CD14-positive monocyte (primary cell): ENCODE measurements around the gene ARFGAP3. TPM values are rescaled to one million over a fixed set of nuclear protein-coding genes. Genes with fewer than 3 reads are reported as not detected.

Experiments
- DNase-seq, 3 donors: peaks; one replicate each; pipeline ENCODE4 v3.0.0-alpha.2; 2011 to 2022
- H2AFZ ChIP-seq: 2 replicates; pipeline ENCODE4 v1.6.0; 2012; ENCODE audit warnings: mild to moderate bottlenecking, low read depth, low read length, inconsistent platforms; ENCODE audit not compliant: insufficient read depth, poor library complexity, severe bottlenecking
- H3K27ac ChIP-seq, 2 donors: 1 replicate in 1 of 2; 2 replicates in 1 of 2; pipeline ENCODE4 v1.5.1; 2012 to 2013; ENCODE audit warnings: low read length in 2 of 2, control low read depth in 1 of 2, inconsistent platforms in 1 of 2, low read depth in 1 of 2, mild to moderate bottlenecking in 1 of 2
- H3K27me3 ChIP-seq, 2 donors: one replicate each; pipeline versions ENCODE4 v1.6.0 to v1.6.1; 2011 to 2013; ENCODE audit warnings: low read length in 2 of 2; ENCODE audit not compliant: control insufficient read depth in 2 of 2, insufficient read depth in 2 of 2
- H3K36me3 ChIP-seq, 2 donors: replicated peaks in 1 of 2; 1 replicate in 1 of 2; 2 replicates in 1 of 2; pipeline versions ENCODE4 v1.5.1 to v1.6.1; 2012 to 2013; ENCODE audit warnings: low read length in 2 of 2, control low read depth in 1 of 2, inconsistent platforms in 1 of 2, mild to moderate bottlenecking in 1 of 2; ENCODE audit not compliant: insufficient read depth in 2 of 2, control insufficient read depth in 1 of 2
- H3K4me1 ChIP-seq, 2 donors: 1 replicate in 1 of 2; 2 replicates in 1 of 2; pipeline versions ENCODE4 v1.5.1 to v1.6.1; 2012 to 2013; ENCODE audit warnings: low read length in 2 of 2, control low read depth in 1 of 2, inconsistent platforms in 1 of 2, mild to moderate bottlenecking in 1 of 2, moderate library complexity in 1 of 2; ENCODE audit not compliant: insufficient read depth in 2 of 2, control insufficient read depth in 1 of 2
- H3K4me2 ChIP-seq: replicated peaks from 2 replicates; pipeline ENCODE3; 2012; ENCODE audit warnings: low read length, moderate library complexity, mild to moderate bottlenecking; ENCODE audit not compliant: poor library complexity, severe bottlenecking; ENCODE audit errors: extremely low read depth
- H3K4me3 ChIP-seq, 3 experiments: fragments of 200-600 bp in 1 of 3; sonication (generic) in 1 of 3; replicated peaks in 1 of 3; 1 replicate in 2 of 3; 2 replicates in 1 of 3; pipeline ENCODE4 v1.5.1; 2011 to 2013; ENCODE audit warnings: low read length in 3 of 3, mild to moderate bottlenecking in 3 of 3, control low read depth in 2 of 3, low read depth in 2 of 3, inconsistent platforms in 1 of 3, moderate library complexity in 1 of 3
- H3K79me2 ChIP-seq: 2 replicates; pipeline ENCODE4 v1.6.0; 2012; ENCODE audit warnings: mild to moderate bottlenecking, control low read depth, inconsistent platforms, low read length, moderate library complexity; ENCODE audit not compliant: insufficient read depth
- H3K9ac ChIP-seq: 2 replicates; pipeline ENCODE4 v1.6.0; 2017; ENCODE audit warnings: low read length, mild to moderate bottlenecking; ENCODE audit not compliant: insufficient read depth, poor library complexity, severe bottlenecking
- H3K9me3 ChIP-seq, 2 donors: replicated peaks in 1 of 2; 1 replicate in 1 of 2; 2 replicates in 1 of 2; pipeline versions ENCODE4 v1.5.1 to v1.6.1; 2012 to 2013; ENCODE audit warnings: low read length in 2 of 2, control low read depth in 1 of 2; ENCODE audit not compliant: control insufficient read depth in 1 of 2, insufficient read depth in 1 of 2
- H4K20me1 ChIP-seq: 2 replicates; pipeline ENCODE4 v1.6.0; 2012; ENCODE audit warnings: mild to moderate bottlenecking, low read length, control low read depth, moderate library complexity; ENCODE audit not compliant: insufficient read depth
- H3K27ac Mint-ChIP-seq, 7 donors: one replicate each; pipeline ENCODE4 v1.8.0; 2020; ENCODE audit warnings: mild to moderate bottlenecking in 7 of 7, mixed read lengths in 7 of 7, moderate library complexity in 6 of 7, inconsistent platforms in 2 of 7
- H3K27me3 Mint-ChIP-seq, 3 donors: one replicate each; pipeline ENCODE4 v1.8.0; 2021 to 2022; ENCODE audit warnings: low read depth in 3 of 3, mild to moderate bottlenecking in 3 of 3, mixed read lengths in 3 of 3, moderate library complexity in 3 of 3, inconsistent platforms in 1 of 3
- H3K36me3 Mint-ChIP-seq, 2 donors: one replicate each; pipeline ENCODE4 v1.8.0; 2020; ENCODE audit warnings: mixed read lengths in 2 of 2, inconsistent platforms in 1 of 2, mild to moderate bottlenecking in 1 of 2
- H3K4me1 Mint-ChIP-seq: one replicate; pipeline ENCODE4 v1.8.0; 2020; ENCODE audit warnings: mild to moderate bottlenecking, mixed read lengths
- H3K4me3 Mint-ChIP-seq, 2 donors: one replicate each; pipeline ENCODE4 v1.8.0; 2020; ENCODE audit warnings: mild to moderate bottlenecking in 2 of 2, mixed read lengths in 2 of 2, moderate library complexity in 1 of 2
- H3K9me3 Mint-ChIP-seq, 7 donors: one replicate each; pipeline ENCODE4 v1.8.0; 2020 to 2022; ENCODE audit warnings: mixed read lengths in 7 of 7, mild to moderate bottlenecking in 6 of 7, moderate library complexity in 6 of 7, inconsistent platforms in 2 of 7
- CTCF ChIP-seq: fragments of 200-600 bp; IDR thresholded peaks from one replicate; pipeline ENCODE4 v1.8.0; 2022; ENCODE audit warnings: antibody characterized with exemption, mild to moderate bottlenecking
- WGBS: methylation state at CpG from one replicate; pipeline ENCODE4 v1.1.5; 2013; ENCODE audit warnings: missing lambda C conversion rate; ENCODE audit not compliant: insufficient coverage; 5-methylcytosine and 5-hydroxymethylcytosine counted together
- intact Hi-C, 2 donors: fragments of 100-400 bp; cut with micrococcal nuclease; formaldehyde crosslinking; loops; one replicate each; pipeline versions ENCODE4 v1.15.0 to v1.15.1; 2023
- polyA plus RNA-seq, 3 donors: library from polyadenylated mRNA; depleted of rRNA in 1 of 3; unstranded in 2 of 3; stranded (reverse) in 1 of 3; fragments of 300-500 nt in 2 of 3; fragments of >200 nt in 1 of 3; fragmentation: Illumina TruSeq in 2 of 3; gene quantifications; 1 replicate in 2 of 3; 2 replicates in 1 of 3; pipeline ENCODE4 v1.2.3, GENCODE V29; 2012 to 2021

ARFGAP3 gene
- polyA plus RNA-seq, 3 donors: 22.3 to 38.7 (median 34.8) TPM

GRCh38 chr22:42816336-42816735 is 40.7 kb downstream of the ARFGAP3 start:
- Mint-ChIP-seq H3K9me3 (no peaks in the 10 kb centered on the region), H3K36me3 (peaks cover 61 to 67% of the 10 kb centered on the region in 2 donors), H3K27ac (no peak overlapping the region), H3K27me3 (no peaks in the 10 kb centered on the region), H3K4me3 (no peak overlapping the region), H3K4me1 (peaks cover 3% of the 10 kb centered on the region)
- Histone ChIP-seq H2AFZ (no peak overlapping the region), H4K20me1 (no peaks in the 10 kb centered on the region), H3K9ac (no peak overlapping the region), H3K4me2 (no peak overlapping the region), H3K27ac (no peak overlapping the region), H3K9me3 (no peaks in the 10 kb centered on the region), H3K36me3 (peaks cover 42 to 87% of the 10 kb centered on the region in 2 donors), H3K79me2 (no peaks in the 10 kb centered on the region), H3K4me3 (no peak overlapping the region), H3K4me1 (no peaks in the 10 kb centered on the region), H3K27me3 (no peaks in the 10 kb centered on the region)
- 100% methylated on average over 1 of the region's 3 CpGs for WGBS
- DNase-seq: no peak
- no peak for TF ChIP-seq CTCF
- intact Hi-C loops: no loop called here

GRCh38 chr22:42814616-42815015 is 42.5 kb downstream of the ARFGAP3 start:
- no peak overlapping the region for H3K4me2 ChIP-seq

More at GRCh38 chr22:42814616-42815015, 42.5 kb downstream of the ARFGAP3 start:
- Histone ChIP-seq H4K20me1 (no peaks in the 10 kb centered on the region), H3K9me3 (no peaks in the 10 kb centered on the region), H3K9ac (no peak overlapping the region), H3K79me2 (no peaks in the 10 kb centered on the region), H3K4me1 (no peaks in the 10 kb centered on the region), H3K36me3 (peaks cover 51 to 89% of the 10 kb centered on the region in 2 donors), H3K27ac (no peak overlapping the region), H3K4me3 (no peak overlapping the region), H3K27me3 (no peaks in the 10 kb centered on the region), H2AFZ (no peak overlapping the region)
- Mint-ChIP-seq H3K4me1 (no peaks in the 10 kb centered on the region), H3K27me3 (no peaks in the 10 kb centered on the region), H3K4me3 (no peak overlapping the region), H3K27ac (no peak overlapping the region), H3K9me3 (no peaks in the 10 kb centered on the region), H3K36me3 (peaks cover 67 to 79% of the 10 kb centered on the region in 2 donors)
- intact Hi-C loops: no loop called here
- TF ChIP-seq CTCF: no peak
- DNase-seq: no peak
- WGBS: 60% methylated on average over 1 of the region's 2 CpGs
